Liver (tissue), 3 donors: Measurements from ENCODE around the gene DUSP1.

Experiments
- ATF3 ChIP-seq: IDR thresholded peaks from 2 replicates; pipeline ENCODE4 v1.6.1; 2016; ENCODE audit warnings: antibody characterized with exemption
- CTCF ChIP-seq: fragments of 150-350 bp; IDR thresholded peaks from 2 replicates; pipeline ENCODE4 v1.5.1; 2017; ENCODE audit warnings: improper control_type of control experiment, low read depth, low read length; ENCODE audit not compliant: missing input control
- EGR1 ChIP-seq, 2 donors: IDR thresholded peaks; 2 replicates each; pipeline ENCODE4 v1.6.1; 2016 to 2018; ENCODE audit warnings: antibody characterized with exemption in 2 of 2, low read depth in 2 of 2
- GABPA ChIP-seq, 2 donors: IDR thresholded peaks in 1 of 2; conservative IDR thresholded peaks in 1 of 2; 2 replicates each; pipeline ENCODE4 v1.6.1; 2016; ENCODE audit warnings: antibody characterized with exemption in 2 of 2, mild to moderate bottlenecking in 1 of 2, moderate library complexity in 1 of 2
- JUND ChIP-seq, 2 donors: IDR thresholded peaks; 2 replicates each; pipeline ENCODE4 v1.6.1; 2016; ENCODE audit warnings: antibody characterized with exemption in 2 of 2
- MAX ChIP-seq: IDR thresholded peaks from 2 replicates; pipeline ENCODE4 v1.6.1; 2016; ENCODE audit warnings: antibody characterized with exemption
- RAD21 ChIP-seq, 2 donors: IDR thresholded peaks; 2 replicates each; pipeline ENCODE4 v1.6.1; 2016; ENCODE audit warnings: antibody characterized with exemption in 2 of 2, mild to moderate bottlenecking in 2 of 2
- SP1 ChIP-seq: IDR thresholded peaks from 2 replicates; pipeline ENCODE4 v1.6.1; 2018; ENCODE audit warnings: antibody characterized with exemption, mild to moderate bottlenecking
- TAF1 ChIP-seq: conservative IDR thresholded peaks from 2 replicates; pipeline ENCODE4 v1.6.1; 2016; ENCODE audit warnings: antibody characterized with exemption, mild to moderate bottlenecking
- YY1 ChIP-seq: IDR thresholded peaks from 2 replicates; pipeline ENCODE4 v1.6.1; 2016; ENCODE audit warnings: antibody characterized with exemption, mild to moderate bottlenecking
- ZBTB33 ChIP-seq: IDR thresholded peaks from 2 replicates; pipeline ENCODE4 v1.6.1; 2016; ENCODE audit warnings: antibody characterized with exemption
- donor health status: healthy.
- donor health status: healthy.

- no peak for TF ChIP-seq CTCF
- TF ChIP-seq ATF3, result no peak
- TF ChIP-seq SP1, result no peak
- no peak for TF ChIP-seq YY1
- TF ChIP-seq MAX, result no peak
- no peak for TF ChIP-seq TAF1
- TF ChIP-seq ZBTB33, result no peak
- no peak for TF ChIP-seq JUND (IDR thresholded peaks at IDR 0.05)
- no peak for TF ChIP-seq EGR1 (IDR thresholded peaks at IDR 0.05; ENCODE audit: low read depth in 2 of 2)
- TF ChIP-seq GABPA (IDR thresholded peaks at IDR 0.05 in 1 of 2, conservative IDR thresholded peaks at IDR 0.05 in 1 of 2), result no peak
- no peak for TF ChIP-seq RAD21 (IDR thresholded peaks at IDR 0.05)
Observed at GRCh38 chr5:172728481-172729241, 42.3 kb downstream of the DUSP1 start.
